ENCODE measurements around the gene RAB14. TPM values are rescaled to one million over a fixed set of nuclear protein-coding genes. Genes with fewer than 3 reads are reported as not detected.

RAB14 gene
- total RNA-seq, 1 experiment from 2014 or later = 82.6 TPM

DNA sequence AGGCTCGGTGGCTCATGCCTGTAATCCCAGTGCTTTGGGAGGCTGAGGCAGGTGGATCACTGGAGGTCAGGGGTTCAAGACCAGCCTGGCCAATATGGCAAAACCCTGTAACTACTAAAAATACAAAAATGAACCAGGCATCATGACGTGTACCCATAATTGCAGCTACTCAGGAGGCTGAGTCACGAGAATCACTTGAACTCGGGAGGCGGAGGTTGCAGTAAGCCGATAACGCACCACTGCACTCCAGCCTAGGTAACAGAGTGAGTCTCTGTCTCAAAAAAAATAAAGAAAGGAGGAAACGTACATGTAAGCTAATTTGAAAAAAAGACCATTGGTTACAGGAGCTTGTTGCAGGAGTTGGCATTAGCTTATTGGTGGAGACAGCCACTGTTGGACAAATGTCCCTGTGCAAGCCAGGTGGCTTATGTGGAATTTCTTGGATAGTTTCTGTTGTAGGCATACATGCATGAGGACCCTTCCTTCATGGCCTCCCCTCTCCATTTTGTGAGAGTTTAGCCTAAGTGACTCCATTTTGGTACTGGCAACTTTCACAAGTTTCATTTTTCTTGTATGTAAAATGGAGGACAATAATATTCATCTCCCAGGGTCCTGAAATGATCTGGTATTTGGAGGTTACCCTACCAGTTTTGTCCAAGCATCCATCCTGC lies 16.8 kb upstream of the RAB14 start:
- H3K9me3 ChIP-seq (ENCODE audit: insufficient read depth, low read depth) = no peaks in the 10 kb centered on the region
- H3K4me1 ChIP-seq (replicated peaks; ENCODE audit: insufficient read depth) = peaks cover 2% of the 10 kb centered on the region; the same call in 1 of the 2 replicates
- no peaks in the 10 kb centered on the region for H3K9me2 ChIP-seq (ENCODE audit: insufficient read depth)
- no peak overlapping the region for H3K4me3 ChIP-seq
- no peak overlapping the region for H3K4me2 ChIP-seq
- H3K36me3 ChIP-seq (ENCODE audit: low read depth) = no peaks in the 10 kb centered on the region
- no peaks in the 10 kb centered on the region for H3F3A ChIP-seq (ENCODE audit: insufficient read depth, low read depth)
- H4K20me1 ChIP-seq (ENCODE audit: insufficient read depth) = no peaks in the 10 kb centered on the region
- no peak for DNase-seq
- intact Hi-C loops (cut with micrococcal nuclease; ENCODE audit: unreplicated experiment) = no loop called here
- no peak overlapping the region for H3K27ac ChIP-seq
- ChIA-PET CTCF (no interaction called here), POLR2A (ENCODE audit: unreplicated experiment) (no interaction called here)
- no peaks in the 10 kb centered on the region for H3K79me2 ChIP-seq (ENCODE audit: low read depth)
- TF ChIP-seq, protein P1, sequence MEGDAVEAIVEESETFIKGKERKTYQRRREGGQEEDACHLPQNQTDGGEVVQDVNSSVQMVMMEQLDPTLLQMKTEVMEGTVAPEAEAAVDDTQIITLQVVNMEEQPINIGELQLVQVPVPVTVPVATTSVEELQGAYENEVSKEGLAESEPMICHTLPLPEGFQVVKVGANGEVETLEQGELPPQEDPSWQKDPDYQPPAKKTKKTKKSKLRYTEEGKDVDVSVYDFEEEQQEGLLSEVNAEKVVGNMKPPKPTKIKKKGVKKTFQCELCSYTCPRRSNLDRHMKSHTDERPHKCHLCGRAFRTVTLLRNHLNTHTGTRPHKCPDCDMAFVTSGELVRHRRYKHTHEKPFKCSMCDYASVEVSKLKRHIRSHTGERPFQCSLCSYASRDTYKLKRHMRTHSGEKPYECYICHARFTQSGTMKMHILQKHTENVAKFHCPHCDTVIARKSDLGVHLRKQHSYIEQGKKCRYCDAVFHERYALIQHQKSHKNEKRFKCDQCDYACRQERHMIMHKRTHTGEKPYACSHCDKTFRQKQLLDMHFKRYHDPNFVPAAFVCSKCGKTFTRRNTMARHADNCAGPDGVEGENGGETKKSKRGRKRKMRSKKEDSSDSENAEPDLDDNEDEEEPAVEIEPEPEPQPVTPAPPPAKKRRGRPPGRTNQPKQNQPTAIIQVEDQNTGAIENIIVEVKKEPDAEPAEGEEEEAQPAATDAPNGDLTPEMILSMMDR (conservative IDR thresholded peaks at IDR 0.05) = no peak
- no peak for TF ChIP-seq EZH2 (IDR thresholded peaks at IDR 0.05; ENCODE audit: low read depth)
- H3K27me3 ChIP-seq (ENCODE audit: insufficient read depth, low read depth) = no peaks in the 10 kb centered on the region
- no TSS peak for BruUV-seq (replicated peaks)
- no peak overlapping the region for H2AFZ ChIP-seq

DNA sequence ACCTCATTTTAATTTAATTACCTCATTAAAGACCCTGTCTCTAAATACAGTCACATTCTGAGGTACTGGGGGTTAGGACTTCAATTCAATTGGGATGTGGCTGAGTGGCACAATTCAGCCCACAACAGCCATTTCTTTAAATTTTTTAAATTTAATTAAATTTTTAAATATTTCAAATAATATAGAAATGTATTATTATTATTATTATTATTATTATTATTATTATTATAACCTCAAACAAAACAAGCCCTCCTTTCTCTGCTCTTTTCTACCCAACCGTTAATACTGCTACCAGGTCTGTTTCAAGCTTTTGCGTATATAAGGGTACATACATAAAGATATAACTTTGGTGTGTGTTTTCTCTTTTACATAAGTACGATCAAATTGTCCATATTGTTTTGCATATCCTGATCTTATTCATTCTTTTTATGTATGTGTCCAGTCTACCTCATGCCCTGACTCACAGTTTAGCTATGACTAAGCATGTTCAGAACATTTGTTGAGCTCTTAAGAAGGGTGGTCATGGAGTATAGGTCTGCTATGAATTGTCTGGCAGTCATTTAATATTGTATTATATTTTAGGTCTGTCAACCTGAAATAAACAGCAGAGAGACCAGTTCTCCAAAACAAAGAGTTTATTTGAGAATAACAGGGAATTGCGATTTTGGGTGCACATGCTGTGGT lies 16.1 kb upstream of the RAB14 start:
- Histone ChIP-seq H3K27me3 (ENCODE audit: insufficient read depth, low read depth) (no peaks in the 10 kb centered on the region), H2AFZ (no peak overlapping the region), H3K4me2 (no peak overlapping the region), H3F3A (ENCODE audit: insufficient read depth, low read depth) (no peaks in the 10 kb centered on the region), H4K20me1 (ENCODE audit: insufficient read depth) (no peaks in the 10 kb centered on the region), H3K4me1 (replicated peaks; ENCODE audit: insufficient read depth) (peaks cover 5% of the 10 kb centered on the region; the same call in 1 of the 2 replicates), H3K9me3 (ENCODE audit: insufficient read depth, low read depth) (no peaks in the 10 kb centered on the region), H3K4me3 (no peak overlapping the region), H3K9me2 (ENCODE audit: insufficient read depth) (no peaks in the 10 kb centered on the region), H3K36me3 (ENCODE audit: low read depth) (no peaks in the 10 kb centered on the region), H3K79me2 (ENCODE audit: low read depth) (no peaks in the 10 kb centered on the region), H3K27ac (no peak overlapping the region)
- DNase-seq = no peak
- CTCF ChIA-PET = no interaction called here
- intact Hi-C loops (cut with micrococcal nuclease; ENCODE audit: unreplicated experiment) = no loop called here
- POLR2A ChIA-PET (ENCODE audit: unreplicated experiment) = no interaction called here
- BruUV-seq (replicated peaks) = no TSS peak
- TF ChIP-seq EZH2 (IDR thresholded peaks at IDR 0.05; ENCODE audit: low read depth) = no peak
- TF ChIP-seq, protein P1 (conservative IDR thresholded peaks at IDR 0.05) = no peak

DNA sequence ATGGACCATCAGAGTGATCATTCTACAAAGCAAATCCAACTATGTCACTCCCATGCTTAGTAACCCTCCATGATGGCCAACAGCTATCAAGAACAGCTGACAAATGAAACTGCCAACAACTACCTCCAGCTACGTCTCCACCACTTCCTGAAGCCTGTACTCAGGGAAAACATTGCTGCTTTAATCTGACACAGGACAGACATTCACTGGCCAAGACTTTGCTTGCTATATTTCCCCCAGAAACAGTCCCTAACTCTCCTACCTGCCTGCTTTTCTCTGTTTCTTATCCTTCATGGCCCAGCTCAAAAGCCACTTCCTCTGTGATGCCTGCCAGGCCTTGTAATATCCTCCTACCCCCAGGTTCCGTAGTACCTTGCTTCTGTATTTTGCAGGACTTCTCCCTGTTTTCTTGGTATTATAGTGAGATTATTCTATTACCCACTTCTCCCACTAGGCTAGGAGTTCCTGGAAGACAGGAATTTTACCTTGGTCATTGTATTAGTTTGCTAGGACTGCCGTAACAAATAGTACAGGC lies 14.7 kb upstream of the RAB14 start:
- Histone ChIP-seq H3K36me3 (ENCODE audit: low read depth) (no peaks in the 10 kb centered on the region), H3K4me3 (no peak overlapping the region), H3K79me2 (ENCODE audit: low read depth) (no peaks in the 10 kb centered on the region), H3K9me2 (ENCODE audit: insufficient read depth) (no peaks in the 10 kb centered on the region), H3K27ac (no peak overlapping the region), H3K9me3 (ENCODE audit: insufficient read depth, low read depth) (no peaks in the 10 kb centered on the region), H2AFZ (no peak overlapping the region), H3F3A (ENCODE audit: insufficient read depth, low read depth) (no peaks in the 10 kb centered on the region), H3K27me3 (ENCODE audit: insufficient read depth, low read depth) (no peaks in the 10 kb centered on the region), H3K4me2 (no peak overlapping the region), H4K20me1 (ENCODE audit: insufficient read depth) (no peaks in the 10 kb centered on the region), H3K4me1 (replicated peaks; ENCODE audit: insufficient read depth) (peaks cover 5% of the 10 kb centered on the region; the same call in 1 of the 2 replicates)
- no TSS peak for BruUV-seq (replicated peaks)
- TF ChIP-seq EZH2 (IDR thresholded peaks at IDR 0.05; ENCODE audit: low read depth) = no peak
- TF ChIP-seq, protein P1 (conservative IDR thresholded peaks at IDR 0.05) = no peak
- DNase-seq = no peak
- intact Hi-C loops (cut with micrococcal nuclease; ENCODE audit: unreplicated experiment) = no loop called here
- POLR2A ChIA-PET (ENCODE audit: unreplicated experiment) = no interaction called here
- CTCF ChIA-PET = interaction anchor here (1.3 kb wide), 1 partner anchor 100 kb away, joined by 4 read pairs; no protein-coding TSS in a partner anchor
